GM12891 (cell line): Measurements from ENCODE around the gene SMAD6.
A peak's percentile ranks its signal among the peaks of the same experiment; 100 is the strongest.

ENCODE experiments used
- DNase-seq: peaks from one replicate; pipeline ENCODE4 v3.0.0; 2011; ENCODE audit warnings: low spot score; ENCODE audit not compliant: insufficient read length
- FAIRE-seq: peaks from 2 replicates; lab custom pipeline; 2011; peaks lifted over from hg19 to GRCh38; lab: Jason Lieb, UNC
- PAX5 ChIP-seq: IDR thresholded peaks from 2 replicates; pipeline ENCODE4 v1.6.1; 2011; ENCODE audit warnings: low read length, moderate library complexity, mild to moderate bottlenecking; ENCODE audit not compliant: insufficient read depth, severe bottlenecking
- POLR2A ChIP-seq: IDR thresholded peaks from 2 replicates; pipeline ENCODE4 v1.6.1; 2011; ENCODE audit warnings: low read depth, low read length, control low read depth
- POLR2AphosphoS5 ChIP-seq: IDR thresholded peaks from 2 replicates; pipeline ENCODE4 v1.6.1; 2011; ENCODE audit warnings: low read depth, low read length, control low read depth
- POU2F2 ChIP-seq: IDR thresholded peaks from 2 replicates; pipeline ENCODE4 v1.6.1; 2011; ENCODE audit warnings: low read depth, mild to moderate bottlenecking, control low read depth, low read length, moderate library complexity
- SPI1 ChIP-seq: IDR thresholded peaks from 2 replicates; pipeline ENCODE4 v1.6.1; 2011; ENCODE audit warnings: low read depth, low read length, control low read depth
- TAF1 ChIP-seq: IDR thresholded peaks from 2 replicates; pipeline ENCODE4 v1.6.1; 2011; ENCODE audit warnings: low read depth, low read length, control low read depth

SMAD6 gene

DNA sequence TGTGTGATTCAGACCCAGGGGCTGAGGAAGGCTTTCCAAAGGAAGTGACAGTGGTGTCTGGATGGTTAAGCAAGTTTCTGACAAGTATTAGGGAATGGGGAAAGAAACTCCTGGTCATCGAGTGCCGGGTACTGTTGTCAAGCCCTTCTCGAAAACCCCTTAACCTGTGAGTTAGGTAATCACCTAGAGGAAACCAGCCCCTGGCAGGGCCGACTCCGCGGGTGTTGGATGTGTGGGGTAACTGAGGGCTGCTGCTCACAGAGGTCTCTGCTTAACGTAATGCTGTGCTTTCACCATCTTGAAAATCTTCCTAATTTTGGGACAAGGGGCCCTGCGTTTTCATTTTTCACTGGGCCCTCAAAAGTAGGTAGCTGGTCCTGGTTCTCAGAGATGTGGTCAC, 67.0 kb downstream of the SMAD6 start:
- FAIRE-seq (no peak), DNase-seq (no peak)
- TF ChIP-seq POU2F2, result no peak
- no peak for TF ChIP-seq POLR2A
- no peak for TF ChIP-seq POLR2AphosphoS5
- no peak for TF ChIP-seq SPI1
- TF ChIP-seq TAF1, result no peak
- no peak for TF ChIP-seq PAX5

GRCh38 chr15:66770518-66771350, 68.7 kb downstream of the SMAD6 start:
- FAIRE-seq (no peak), DNase-seq (no peak)
- TF ChIP-seq SPI1 (no peak), POLR2A (no peak), POU2F2 (no peak), POLR2AphosphoS5 (no peak), PAX5 (no peak), TAF1 (no peak)

DNA sequence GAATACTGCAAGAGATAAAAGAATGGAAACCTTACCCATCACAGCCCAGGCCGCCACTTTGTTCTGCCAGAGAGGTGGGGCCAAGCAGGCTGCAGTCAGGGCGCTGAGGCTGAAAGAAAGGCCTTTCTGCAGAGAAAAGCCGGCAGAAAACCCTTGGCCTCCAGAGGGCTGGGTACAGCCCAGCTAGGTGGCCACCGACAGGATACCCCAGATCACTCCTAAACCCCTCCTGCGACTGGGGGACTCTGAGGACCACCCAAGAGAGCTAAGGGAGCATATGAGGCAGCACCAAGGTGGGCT, 69.3 kb downstream of the SMAD6 start:
- FAIRE-seq (no peak), DNase-seq (no peak)
- TF ChIP-seq POU2F2, result no peak
- no peak for TF ChIP-seq POLR2A
- no peak for TF ChIP-seq PAX5
- no peak for TF ChIP-seq TAF1
- no peak for TF ChIP-seq POLR2AphosphoS5
- TF ChIP-seq SPI1, result no peak

GRCh38 chr15:66772604-66773128, 70.6 kb downstream of the SMAD6 start:
- no peak for DNase-seq
- TF ChIP-seq SPI1, result no peak
- TF ChIP-seq PAX5, result no peak
- no peak for TF ChIP-seq POU2F2
- TF ChIP-seq POLR2AphosphoS5, result no peak
- TF ChIP-seq TAF1, result no peak
- TF ChIP-seq POLR2A, result no peak
- FAIRE-seq, result no peak

DNA sequence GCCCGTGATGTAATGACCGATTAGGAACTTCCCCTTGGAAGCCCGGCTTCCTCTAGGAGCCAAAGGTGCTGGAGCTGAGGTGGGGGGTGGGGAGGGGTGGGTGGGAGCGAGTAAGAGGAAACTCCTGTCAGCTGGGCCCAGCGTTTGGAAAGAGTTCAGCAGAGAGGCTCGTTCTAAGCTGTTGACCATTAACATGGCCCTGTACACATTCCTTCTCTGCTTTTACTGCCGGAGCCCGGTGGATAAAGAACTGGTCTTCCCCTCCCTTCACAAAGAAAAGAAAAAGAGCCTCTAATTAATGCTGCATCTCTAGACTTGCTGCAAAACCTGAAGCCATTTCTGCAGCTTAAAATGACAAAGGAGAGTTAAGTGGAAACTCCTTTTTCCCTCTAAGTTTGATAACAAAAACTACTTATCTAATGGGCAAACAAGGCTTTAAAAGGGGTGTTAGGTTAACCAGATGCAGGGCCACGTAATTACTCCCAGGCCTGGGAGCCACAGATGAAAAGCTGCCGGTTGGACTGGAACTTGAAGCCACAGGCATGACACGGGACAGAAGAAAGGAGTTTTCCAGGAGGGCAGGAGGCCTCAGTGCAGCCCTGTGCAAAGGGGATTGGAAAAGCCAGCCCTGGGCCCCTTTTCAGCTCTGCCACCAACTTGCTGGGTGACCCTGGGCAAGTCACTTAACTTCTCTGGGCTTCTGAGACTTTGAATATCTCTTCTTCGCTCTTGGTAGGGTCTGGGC, 71.3 kb downstream of the SMAD6 start:
- TF ChIP-seq PAX5 (no peak), POLR2A (no peak), TAF1 (no peak), POLR2AphosphoS5 (no peak), POU2F2 (no peak), SPI1 (no peak)
- FAIRE-seq (no peak), DNase-seq (no peak)

DNA sequence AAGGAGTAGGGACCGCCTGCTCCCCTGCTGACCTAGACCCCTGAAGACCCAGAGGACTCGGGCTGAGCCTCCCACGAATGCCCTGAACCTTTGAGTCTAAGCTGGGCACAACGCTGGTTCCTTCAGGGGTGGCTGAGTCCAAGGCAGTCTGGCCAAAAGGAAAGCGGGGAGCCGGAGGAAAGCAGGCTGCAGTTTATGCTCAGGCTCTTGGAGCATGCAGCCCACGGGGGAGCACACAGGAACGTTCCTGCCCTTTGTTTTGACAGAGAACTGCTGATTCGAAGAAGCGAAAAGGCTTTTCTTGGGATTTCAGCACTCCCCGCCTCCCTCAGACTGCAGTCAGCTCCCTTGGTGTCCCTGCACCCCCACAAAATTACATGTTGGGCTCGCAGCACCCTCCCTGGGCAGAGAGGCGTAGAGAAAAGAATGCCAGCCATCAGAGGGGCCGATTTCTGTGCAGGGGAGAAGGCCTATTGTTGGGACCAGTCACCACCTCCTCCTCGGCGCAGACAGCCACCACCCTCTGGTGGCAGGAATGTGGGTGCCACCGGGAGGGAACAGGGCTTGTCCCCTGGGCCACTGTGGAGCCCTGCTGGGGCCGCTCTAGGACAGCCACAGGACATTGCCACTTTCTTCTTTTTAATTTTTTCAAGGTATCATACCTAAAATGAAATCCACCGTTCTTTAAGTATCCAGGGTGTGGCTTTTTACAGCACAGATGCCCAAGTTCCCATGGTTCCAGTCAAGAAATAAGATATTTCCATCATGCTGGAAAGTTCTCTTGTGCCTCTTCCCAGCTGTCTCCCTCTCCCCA, 72.2 kb downstream of the SMAD6 start:
- TF ChIP-seq POLR2AphosphoS5 (no peak), TAF1 (no peak), POU2F2 (no peak), PAX5 (no peak), SPI1 (no peak), POLR2A (no peak)
- DNase-seq, result peak; percentile 73
- FAIRE-seq, result peak; percentile 63

- DNase-seq (no peak), FAIRE-seq (no peak)
- no peak for TF ChIP-seq POLR2AphosphoS5
- no peak for TF ChIP-seq POU2F2
- no peak for TF ChIP-seq TAF1
- TF ChIP-seq SPI1, result no peak
- no peak for TF ChIP-seq PAX5
- no peak for TF ChIP-seq POLR2A
Measured at GRCh38 chr15:66775127-66776105, 73.4 kb downstream of the SMAD6 start.

GRCh38 chr15:66777054-66777453, 75.0 kb downstream of the SMAD6 start:
- TF ChIP-seq POLR2A, result no peak
- no peak for FAIRE-seq
- no peak for DNase-seq
